8988T (cell line): ENCODE data around the gene SNRPN.
"Not testable (repeated sequence)": the region's sequence is repeated elsewhere in the genome, so short reads cannot be mapped to it uniquely, and the experiment has no call there.

Experiments
- DNase-seq: peaks from one replicate; pipeline ENCODE4 v3.0.0; 2011

Gene SNRPN

GRCh38 chr15:24971772-24972171 lies 17.0 kb downstream of the SNRPN start:
- DNase-seq: no peak

GRCh38 chr15:24972707-24973106 lies 17.9 kb downstream of the SNRPN start:
- DNase-seq: not testable (repeated sequence)

DNA sequence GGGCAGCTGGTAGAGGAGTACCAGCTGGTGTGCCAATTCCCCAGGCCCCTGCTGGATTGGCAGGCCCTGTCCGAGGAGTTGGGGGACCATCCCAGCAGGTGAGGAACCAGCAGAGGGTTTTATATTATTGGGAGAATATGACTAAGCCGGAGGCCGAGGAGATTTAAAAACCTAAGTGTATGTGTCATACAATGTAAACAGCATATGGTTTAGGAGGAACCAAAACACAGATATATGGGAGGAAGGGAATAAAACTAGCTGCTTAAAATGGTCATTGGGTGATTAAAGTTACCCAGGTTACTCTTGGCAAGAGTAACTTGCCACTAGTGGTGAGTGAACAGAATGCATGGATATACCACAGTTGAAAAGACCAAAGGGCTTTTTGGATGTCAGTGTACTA lies 22.1 kb downstream of the SNRPN start:
- DNase-seq: no peak

DNA sequence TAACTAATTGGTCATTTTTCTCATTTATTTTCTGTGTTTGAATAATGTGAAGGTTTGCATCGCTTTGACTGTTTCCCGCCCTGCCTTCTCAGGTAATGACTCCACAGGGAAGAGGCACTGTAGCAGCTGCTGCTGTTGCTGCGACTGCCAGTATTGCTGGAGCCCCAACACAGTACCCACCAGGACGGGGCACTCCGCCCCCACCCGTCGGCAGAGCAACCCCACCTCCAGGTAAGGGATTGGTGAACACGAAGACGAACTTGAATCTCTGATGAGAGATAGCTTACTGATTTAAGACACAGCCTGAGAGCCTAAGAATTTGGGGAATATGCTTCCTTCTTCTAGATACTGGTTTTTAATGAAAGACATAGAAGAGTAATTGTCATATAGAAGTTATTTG lies 22.9 kb downstream of the SNRPN start:
- no peak for DNase-seq

DNA sequence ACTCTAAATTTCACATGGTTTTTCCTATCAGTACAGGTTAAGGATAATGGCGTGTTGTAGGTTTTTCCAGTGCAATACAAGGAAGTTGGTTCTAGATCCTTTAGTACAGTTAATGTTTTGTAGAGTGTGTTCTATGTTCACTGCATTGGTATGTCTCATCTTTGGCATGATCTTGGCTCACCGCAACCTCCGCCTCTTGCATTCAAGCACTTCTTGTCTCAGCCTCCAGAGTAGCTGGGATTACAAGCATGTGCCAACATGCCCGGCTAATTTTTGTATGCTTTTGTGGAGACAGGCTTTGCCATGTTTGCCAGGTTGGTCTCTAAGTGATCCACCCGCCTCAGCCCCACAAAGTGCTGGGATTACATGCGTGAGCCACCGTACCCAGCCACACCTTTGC lies 30.4 kb downstream of the SNRPN start:
- DNase-seq: no peak

DNA sequence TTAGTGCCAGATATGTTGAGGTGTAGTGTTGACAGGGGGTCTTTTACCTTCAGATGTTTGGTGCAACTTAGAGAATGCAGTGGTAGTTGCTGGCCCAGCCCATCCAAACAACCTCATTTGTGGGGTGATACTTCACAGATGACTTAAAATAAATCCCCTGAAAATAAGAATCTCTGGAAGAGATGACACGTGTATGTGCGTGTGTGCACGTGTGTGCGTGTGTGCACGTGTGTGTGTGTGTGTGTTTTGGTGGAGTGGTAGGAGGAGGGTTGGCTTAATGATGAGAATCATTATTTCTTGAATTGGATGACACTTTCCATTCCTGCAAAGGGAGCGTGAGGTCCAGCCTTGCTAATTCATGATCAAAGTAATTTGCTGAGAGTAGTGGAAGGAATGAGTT lies 31.9 kb downstream of the SNRPN start:
- DNase-seq: no peak

GRCh38 chr15:25019434-25019833 lies 64.6 kb downstream of the SNRPN start:
- no peak for DNase-seq

DNA sequence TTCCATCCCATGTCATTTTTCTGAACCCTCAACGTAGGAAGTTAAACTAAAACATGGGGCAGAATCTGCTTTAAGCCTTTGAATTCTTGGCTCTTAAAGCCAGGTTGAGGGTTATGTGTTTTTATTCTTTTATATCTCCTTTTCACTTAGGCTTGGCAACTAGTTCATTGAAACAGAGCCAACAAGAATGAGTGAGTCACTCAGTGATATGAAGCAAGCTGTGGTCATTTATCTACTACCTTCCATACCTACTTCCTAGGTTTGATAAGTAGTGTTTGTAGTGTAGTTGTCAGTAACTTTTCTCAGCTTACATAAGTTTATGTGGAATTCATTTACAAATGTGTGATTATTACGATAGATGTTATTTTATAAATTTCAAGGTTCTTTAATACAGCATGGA lies 67.4 kb downstream of the SNRPN start:
- DNase-seq: no peak
